Fibroblast of the conjunctiva (primary cell): ENCODE data around the gene TJAP1.
A peak's percentile ranks its signal among the peaks of the same experiment; 100 is the strongest.

Experiments used
- DNase-seq: peaks from one replicate; pipeline ENCODE4 v3.0.0-alpha.2; 2010; ENCODE audit warnings: low read depth

Gene TJAP1

GRCh38 chr6:43477235-43478007, at the start of gene TJAP1:
Gene TJAP1 (plus strand): TSS chr6:43477570. CDS start chr6:43499002, 21,432 bp downstream.
- peak; percentile 53 for DNase-seq

- no peak for DNase-seq
Observed at GRCh38 chr6:43428112-43428570, 49.2 kb upstream of the TJAP1 start.

GRCh38 chr6:43428874-43429273, 48.5 kb upstream of the TJAP1 start:
- no peak for DNase-seq

- DNase-seq = no peak
Observed at GRCh38 chr6:43432009-43432945, 45.1 kb upstream of the TJAP1 start.

- no peak for DNase-seq
Observed at GRCh38 chr6:43433148-43433547, 44.2 kb upstream of the TJAP1 start.

GRCh38 chr6:43434001-43434840, 43.1 kb upstream of the TJAP1 start:
- no peak for DNase-seq

- no peak for DNase-seq
Observed at GRCh38 chr6:43434943-43435342, 42.4 kb upstream of the TJAP1 start.

- DNase-seq = no peak
Observed at GRCh38 chr6:43435682-43436437, 41.5 kb upstream of the TJAP1 start.

GRCh38 chr6:43436577-43437282, 40.6 kb upstream of the TJAP1 start:
- peak; percentile 96 for DNase-seq

GRCh38 chr6:43437700-43438099, 39.7 kb upstream of the TJAP1 start:
- DNase-seq = no peak

GRCh38 chr6:43442935-43443334, 34.4 kb upstream of the TJAP1 start:
- DNase-seq = no peak

GRCh38 chr6:43444036-43444435, 33.3 kb upstream of the TJAP1 start:
- peak; percentile 30 for DNase-seq

- DNase-seq = no peak
Observed at GRCh38 chr6:43444582-43444981, 32.8 kb upstream of the TJAP1 start.

- no peak for DNase-seq
Observed at GRCh38 chr6:43445576-43445975, 31.8 kb upstream of the TJAP1 start.

GRCh38 chr6:43447604-43448003, 29.8 kb upstream of the TJAP1 start:
- DNase-seq = no peak

- DNase-seq = no peak
Observed at GRCh38 chr6:43448916-43449315, 28.5 kb upstream of the TJAP1 start.

GRCh38 chr6:43450699-43451131, 26.7 kb upstream of the TJAP1 start:
- DNase-seq = no peak

- no peak for DNase-seq
Observed at GRCh38 chr6:43451348-43451747, 26.0 kb upstream of the TJAP1 start.

- DNase-seq = no peak
Observed at GRCh38 chr6:43451939-43452338, 25.4 kb upstream of the TJAP1 start.

- no peak for DNase-seq
Observed at GRCh38 chr6:43452896-43453295, 24.5 kb upstream of the TJAP1 start.

- DNase-seq = no peak
Observed at GRCh38 chr6:43453831-43454230, 23.5 kb upstream of the TJAP1 start.
